NCI-H69 (cell line): ENCODE data around the gene ATP6V0C.
"Not testable (repeated sequence)": the region's sequence is repeated elsewhere in the genome, so short reads cannot be mapped to it uniquely, and the experiment has no call there.

Experiments
- DNase-seq: peaks from one replicate; lab custom pipeline; 2025; lab: John Stamatoyannopoulos, UW

The ATP6V0C gene

DNA sequence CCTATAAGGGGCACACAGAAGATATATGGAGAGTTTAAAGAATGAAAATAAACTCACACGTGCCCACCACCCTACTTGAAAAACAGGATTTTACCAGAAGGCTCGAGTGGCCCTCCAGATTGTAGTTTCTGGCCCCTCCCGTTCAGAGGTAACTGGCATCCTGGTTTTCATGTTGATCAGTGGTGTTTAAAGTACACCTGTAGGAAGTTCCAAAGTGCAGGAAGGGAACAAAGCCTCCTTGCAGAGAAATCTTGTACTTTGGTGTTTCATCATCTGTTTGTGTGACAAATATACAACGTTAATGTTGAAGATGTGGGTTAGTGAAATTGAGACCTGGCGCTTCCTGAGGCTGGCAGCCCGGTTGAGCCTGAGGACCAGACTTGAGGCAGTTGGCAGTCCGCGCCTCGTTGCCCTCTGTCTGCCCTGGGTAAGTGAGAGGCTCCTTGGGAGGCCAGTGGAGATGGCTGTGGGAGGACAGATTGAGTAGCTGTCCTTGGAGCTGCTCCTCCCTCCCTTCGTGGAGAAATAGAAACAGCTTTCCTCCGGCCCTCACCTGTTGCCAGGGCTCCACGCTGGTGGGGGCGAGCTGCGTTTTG is 36.6 kb downstream of the ATP6V0C start:
- DNase-seq = not testable (repeated sequence)

DNA sequence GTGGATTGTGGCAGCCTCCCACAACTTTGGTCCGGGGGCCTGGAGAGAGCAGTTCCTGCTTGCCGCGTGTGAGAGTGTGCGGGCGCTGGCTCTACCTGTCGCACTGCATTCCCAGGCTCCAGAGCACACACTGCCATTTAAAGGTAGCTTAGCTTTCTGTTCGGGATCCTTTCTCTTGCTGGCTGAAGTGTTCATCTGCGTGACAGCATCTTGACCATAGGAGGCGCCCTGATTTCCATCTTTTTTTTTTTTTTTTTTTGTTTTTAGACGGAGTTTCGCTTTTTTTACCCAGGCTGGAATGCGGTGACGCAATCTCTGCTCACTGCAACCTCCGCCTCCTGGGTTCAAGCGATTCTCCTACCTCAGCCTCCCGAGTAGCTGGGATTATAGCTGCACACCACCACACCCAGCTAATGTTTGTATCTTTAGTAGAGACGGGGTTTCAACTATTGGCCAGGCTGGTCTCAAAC is 37.7 kb downstream of the ATP6V0C start:
- not testable (repeated sequence) for DNase-seq

DNA sequence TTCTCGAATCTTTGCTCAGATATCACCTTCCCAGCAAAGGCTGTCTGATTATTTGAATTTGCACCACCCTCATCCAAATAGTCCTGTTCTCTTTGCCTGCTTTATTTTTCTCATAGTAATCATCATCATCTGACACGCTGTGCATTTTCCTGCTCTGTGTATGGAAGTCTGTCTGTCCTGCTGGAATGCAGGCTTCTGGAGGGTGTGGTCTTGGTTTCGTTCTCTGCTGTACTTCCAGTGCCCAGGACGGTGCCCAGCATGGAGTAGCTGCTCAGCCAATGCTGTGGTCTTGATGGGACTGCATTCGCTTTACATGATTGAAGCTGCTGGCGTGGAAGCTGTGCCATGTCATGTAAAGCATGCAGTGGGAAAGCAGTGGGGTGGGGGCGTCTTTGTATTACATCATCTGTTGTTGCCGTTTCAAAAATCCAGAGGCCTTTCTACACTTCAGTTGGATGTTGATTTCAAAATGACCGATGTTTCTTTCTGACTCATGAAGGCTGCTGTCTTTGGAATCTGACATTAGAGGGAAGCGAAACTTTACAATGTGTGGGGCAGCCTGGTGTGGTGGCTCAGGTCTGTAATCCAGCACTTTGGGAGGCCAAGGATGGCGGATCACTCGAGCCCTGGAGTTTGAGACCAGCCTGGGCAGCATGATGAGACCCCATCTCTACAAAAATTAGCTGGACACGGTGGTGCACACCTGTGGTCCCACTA is 41.1 kb downstream of the ATP6V0C start:
- not testable (repeated sequence) for DNase-seq

DNA sequence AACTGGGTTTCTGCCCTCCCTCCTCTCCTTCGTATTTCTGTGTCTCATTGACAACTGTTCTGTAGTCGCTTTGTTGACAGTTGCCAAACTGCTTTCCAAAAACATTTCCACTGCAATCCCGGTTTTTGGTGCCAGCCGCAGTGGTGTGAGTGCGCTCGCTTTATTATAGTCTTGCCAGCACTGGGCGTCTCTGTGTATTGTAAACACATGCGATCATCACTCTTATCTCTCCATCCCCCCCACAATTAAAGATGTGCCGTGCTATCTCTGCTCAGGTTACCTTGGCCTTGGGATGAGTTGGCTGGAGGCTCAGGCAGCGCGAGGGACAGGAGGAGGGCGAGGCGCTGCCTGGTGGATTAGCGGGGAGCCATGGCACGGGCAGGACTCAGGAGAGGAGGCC is 43.4 kb downstream of the ATP6V0C start:
- DNase-seq = not testable (repeated sequence)

DNA sequence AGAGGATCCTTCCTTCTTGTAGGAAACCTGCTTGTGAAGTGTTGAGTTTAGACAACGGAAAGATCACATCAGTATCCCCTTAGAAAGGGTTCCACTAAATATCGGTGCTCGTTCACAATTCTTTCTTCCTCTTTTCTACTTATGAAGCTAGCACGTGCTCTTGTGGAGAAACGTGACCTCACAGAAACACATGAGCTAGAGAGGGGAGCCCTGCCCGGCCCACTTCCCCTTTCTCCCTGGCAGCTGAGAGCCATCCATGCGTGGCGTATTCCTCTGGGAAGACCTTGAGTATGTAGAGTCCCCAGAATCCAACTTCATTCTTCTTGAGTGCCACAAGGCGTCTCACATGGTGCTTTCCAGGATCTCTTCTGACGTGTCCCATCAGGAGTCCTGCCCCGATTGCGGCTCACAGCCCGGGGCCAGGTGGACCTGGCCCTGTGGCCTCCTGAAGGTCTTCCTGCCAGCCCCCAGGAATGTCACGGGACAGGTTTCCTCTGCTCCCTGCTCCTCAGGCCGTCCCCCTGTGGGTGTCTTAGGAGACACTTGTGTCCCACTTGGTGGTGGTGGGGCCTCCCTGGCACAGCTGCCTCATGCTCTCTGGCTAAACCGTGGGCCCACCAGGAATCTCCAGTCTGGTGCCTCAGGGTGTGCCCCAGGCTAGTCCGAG is 46.5 kb downstream of the ATP6V0C start:
- not testable (repeated sequence) for DNase-seq

DNA sequence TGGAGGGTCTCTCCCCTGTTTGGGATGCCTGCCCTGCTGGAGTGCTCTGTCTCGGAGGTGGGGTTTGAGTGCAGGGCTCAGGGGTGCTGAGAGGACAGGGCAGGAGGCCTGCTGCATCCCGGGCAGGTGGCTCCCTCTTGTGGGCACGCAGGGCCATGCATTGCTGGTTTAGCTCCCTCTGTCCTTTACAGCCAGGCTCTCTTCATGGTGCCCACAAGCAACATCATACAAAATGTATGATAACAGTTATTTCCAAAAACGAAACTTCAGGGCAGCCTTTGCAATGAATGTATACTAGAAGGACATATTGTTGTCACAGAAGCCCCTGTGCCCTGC is 47.0 kb downstream of the ATP6V0C start:
- not testable (repeated sequence) for DNase-seq

DNA sequence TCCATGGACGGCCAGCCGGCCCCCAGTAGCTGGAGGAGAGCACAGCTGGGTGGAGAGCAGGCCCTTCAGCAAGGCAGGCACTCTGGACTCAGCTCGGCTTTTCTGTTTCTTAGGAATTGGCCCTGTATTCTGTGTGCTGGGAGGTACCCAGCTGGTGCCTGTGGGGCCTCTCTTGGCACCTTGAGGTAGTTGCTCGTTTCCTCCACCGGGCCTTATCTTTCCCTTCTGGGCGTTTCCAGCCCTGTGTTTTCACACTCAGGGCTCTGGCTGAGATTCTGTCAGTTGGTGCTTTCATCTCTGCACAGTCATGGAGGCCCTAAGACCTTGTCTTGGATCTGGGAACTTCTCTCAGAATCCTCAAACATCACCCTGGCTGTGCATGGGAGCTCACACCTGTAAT is 53.8 kb downstream of the ATP6V0C start:
- DNase-seq = not testable (repeated sequence)

DNA sequence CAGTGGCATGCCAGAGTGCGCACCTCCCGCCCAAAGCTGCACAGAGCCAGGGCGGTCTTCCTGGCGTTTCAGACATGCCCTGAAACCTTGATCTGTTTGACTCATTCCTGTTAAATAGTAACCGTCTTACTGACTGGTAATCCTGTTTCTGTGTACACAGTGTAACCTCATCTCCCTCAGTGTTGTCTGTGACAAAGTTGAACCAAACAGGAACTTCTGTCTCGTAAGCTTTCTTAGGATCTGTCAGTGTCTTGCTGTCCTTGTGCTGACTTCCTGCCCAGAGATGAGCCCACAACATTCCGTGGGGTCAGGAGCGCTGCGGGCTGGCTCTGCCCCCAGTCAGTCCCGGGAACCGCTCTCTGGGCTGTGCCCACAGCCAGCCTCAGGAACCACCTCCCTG is 54.8 kb downstream of the ATP6V0C start:
- not testable (repeated sequence) for DNase-seq
